ENCODE results near the gene ARHGAP4. TPM values are rescaled to one million over a fixed set of nuclear protein-coding genes. Genes with fewer than 3 reads are reported as not detected.

ARHGAP4 gene
- total RNA-seq, 1 experiment from 2014 or later, result 67.4 TPM

- BruUV-seq (replicated peaks), result no TSS peak
- no peak for DNase-seq (ENCODE audit: low read depth, low spot score)
- ChIA-PET CTCF (no interaction called here), RAD21 (ENCODE audit: low non-redundant PET in 1 of 2, low total read pairs in 2 of 2, uncharacterized antibody in 2 of 2, unreplicated experiment in 2 of 2) (no interaction called here), POLR2A (no interaction called here)
- Histone ChIP-seq H3K4me2 (ENCODE audit: low read length) (no peak overlapping the region), H4K20me1 (ENCODE audit: insufficient read depth) (no peaks in the 10 kb centered on the region), H3K9ac (ENCODE audit: low read length) (no peak overlapping the region), H3K79me2 (ENCODE audit: insufficient read depth, low read length) (peaks cover 30% of the 10 kb centered on the region), H2AFZ (ENCODE audit: low read depth, low read length, poor library complexity, severe bottlenecking) (no peak overlapping the region), H3K4me3 (replicated peaks in 1 of 2; ENCODE audit: low read depth in 1 of 2, low read length in 2 of 2) (no peak overlapping the region), H3K27me3 (ENCODE audit: insufficient read depth, low read length) (no peaks in the 10 kb centered on the region), H3K4me1 (ENCODE audit: control insufficient read depth in 1 of 2, insufficient read depth in 2 of 2, low read length in 2 of 2) (peaks cover 16 to 32% of the 10 kb centered on the region in 2 experiments), H3K36me3 (ENCODE audit: control insufficient read depth in 1 of 2, insufficient read depth in 2 of 2, low read length in 2 of 2) (peaks cover 0 to 5% of the 10 kb centered on the region in 2 experiments; a peak in 2 of 4 replicates), H3K27ac (ENCODE audit: low read depth, low read length) (no peak overlapping the region), H3K9me2 (ENCODE audit: insufficient read depth) (no peaks in the 10 kb centered on the region), H3K9me3 (ENCODE audit: control insufficient read depth in 1 of 2, insufficient read depth in 1 of 2, low read depth in 1 of 2, low read length in 2 of 2) (no peaks in the 10 kb centered on the region)
- TF ChIP-seq FOSL1 (IDR thresholded peaks at IDR 0.05; ENCODE audit: low read depth), result no peak
- TF ChIP-seq JUND (IDR thresholded peaks at IDR 0.05), result no peak
- TF ChIP-seq ZFX (IDR thresholded peaks at IDR 0.05), result no peak
- TF ChIP-seq SP1 (IDR thresholded peaks at IDR 0.05; ENCODE audit: low read depth), result no peak
- no peak for ATAC-seq
- intact Hi-C loops (cut with micrococcal nuclease), result no loop called here
Observed at GRCh38 chrX:153931748-153932147, 5.7 kb upstream of the ARHGAP4 start.

GRCh38 chrX:153931151-153931550 lies 5.1 kb upstream of the ARHGAP4 start:
- POLR2A ChIA-PET, result no interaction called here

More at GRCh38 chrX:153931151-153931550, 5.1 kb upstream of the ARHGAP4 start:
- peaks cover 16 to 38% of the 10 kb centered on the region in 2 experiments for H3K4me1 ChIP-seq (ENCODE audit: control insufficient read depth in 1 of 2, insufficient read depth in 2 of 2, low read length in 2 of 2)
- BruUV-seq (replicated peaks), result no TSS peak
- H2AFZ ChIP-seq (ENCODE audit: low read depth, low read length, poor library complexity, severe bottlenecking), result no peak overlapping the region
- CTCF ChIA-PET, result no interaction called here
- peaks cover 30% of the 10 kb centered on the region for H3K79me2 ChIP-seq (ENCODE audit: insufficient read depth, low read length)
- H3K4me2 ChIP-seq (ENCODE audit: low read length), result no peak overlapping the region
- TF ChIP-seq RAD21 (IDR thresholded peaks at IDR 0.05; ENCODE audit: low read depth) (no peak), POLR2AphosphoS5 (IDR thresholded peaks at IDR 0.05; ENCODE audit: low read depth, low read length) (no peak), SP1 (IDR thresholded peaks at IDR 0.05; ENCODE audit: low read depth) (no peak), ZNF274 (IDR thresholded peaks at IDR 0.05; ENCODE audit: low read depth, low read length) (no peak), CEBPB (IDR thresholded peaks at IDR 0.05; ENCODE audit: low read depth) (no peak), EZH2 (IDR thresholded peaks at IDR 0.05) (no peak), POLR2A (IDR thresholded peaks at IDR 0.05; ENCODE audit: borderline replicate concordance, extremely low read depth, insufficient read depth, insufficient read length) (no peak), FOSL1 (IDR thresholded peaks at IDR 0.05; ENCODE audit: low read depth) (no peak), CBX3 (IDR thresholded peaks at IDR 0.05; ENCODE audit: low read depth) (no peak), EZH2phosphoT487 (IDR thresholded peaks at IDR 0.05; ENCODE audit: borderline replicate concordance) (no peak), TCF7L2 (IDR thresholded peaks at IDR 0.05; ENCODE audit: borderline replicate concordance, extremely low read depth, insufficient read depth, insufficient read length) (no peak), ZBTB33 (IDR thresholded peaks at IDR 0.05; ENCODE audit: extremely low read depth, insufficient replicate concordance, low read length) (no peak), ELF1 (IDR thresholded peaks at IDR 0.05; ENCODE audit: borderline replicate concordance, low read depth) (no peak), ZFX (IDR thresholded peaks at IDR 0.05) (no peak), CTCF (IDR thresholded peaks at IDR 0.05 in 2 of 3, conservative IDR thresholded peaks at IDR 0.05 in 1 of 3; ENCODE audit: borderline replicate concordance in 1 of 3, insufficient read depth in 1 of 3, low read depth in 2 of 3, low read length in 2 of 3) (no peak)
- intact Hi-C loops (cut with micrococcal nuclease), result no loop called here
- no peaks in the 10 kb centered on the region for H3K27me3 ChIP-seq (ENCODE audit: insufficient read depth, low read length)
- no peak overlapping the region for H3K27ac ChIP-seq (ENCODE audit: low read depth, low read length)
- H3K4me3 ChIP-seq (replicated peaks in 1 of 2; ENCODE audit: low read depth in 1 of 2, low read length in 2 of 2), result no peak overlapping the region
- RAD21 ChIA-PET (ENCODE audit: low non-redundant PET in 1 of 2, low total read pairs in 2 of 2, uncharacterized antibody in 2 of 2, unreplicated experiment in 2 of 2), result no interaction called here
- peaks cover 0 to 5% of the 10 kb centered on the region in 2 experiments; a peak in 2 of 4 replicates for H3K36me3 ChIP-seq (ENCODE audit: control insufficient read depth in 1 of 2, insufficient read depth in 2 of 2, low read length in 2 of 2)
- H3K9me3 ChIP-seq (ENCODE audit: control insufficient read depth in 1 of 2, insufficient read depth in 1 of 2, low read depth in 1 of 2, low read length in 2 of 2), result no peaks in the 10 kb centered on the region
- H3K9me2 ChIP-seq (ENCODE audit: insufficient read depth), result no peaks in the 10 kb centered on the region
- H4K20me1 ChIP-seq (ENCODE audit: insufficient read depth), result no peaks in the 10 kb centered on the region
- DNase-seq (ENCODE audit: low read depth, low spot score), result no peak
- ATAC-seq, result no peak
- no peak overlapping the region for H3K9ac ChIP-seq (ENCODE audit: low read length)
